HepG2 (cell line): ENCODE data around the gene TGM6. TPM values are rescaled to one million over a fixed set of nuclear protein-coding genes. Genes with fewer than 3 reads are reported as not detected.

ENCODE experiments used
- ATAC-seq: fragments of 200-7000 bp; cut with Tn5 transposase; 3 replicates; pipeline ENCODE4 v1.9.1; 2020; ENCODE audit warnings: mild to moderate bottlenecking, moderate library complexity
- BruUV-seq: library from RNA; stranded (reverse); fragments of 400-500 nt; replicated peaks from 2 replicates; lab custom pipeline; 2021; lab: Mats Ljungman, UMichigan
- CTCF ChIA-PET: fragments of 300-600 bp; formaldehyde crosslinking; extraction: SDS; loops from one replicate; lab custom pipeline; 2021; ENCODE audit warnings: low total read pairs, inconsistent platforms, low intra/inter-chr PET ratio; lab: Yijun Ruan, JAX
- POLR2A ChIA-PET: fragments of 350-600 bp; sonication (Branson Sonifier 250); formaldehyde crosslinking; loops from one replicate; lab custom pipeline; 2020; ENCODE audit warnings: antibody characterized with exemption, inconsistent platforms; lab: Yijun Ruan, JAX
- DNase-seq: peaks from one replicate; pipeline ENCODE4 v3.0.0-alpha.2; 2015; ENCODE audit warnings: low spot score
- FAIRE-seq: peaks from 3 replicates; lab custom pipeline; 2011; peaks lifted over from hg19 to GRCh38; lab: Jason Lieb, UNC
- H2AFZ ChIP-seq: one replicate; pipeline ENCODE4 v1.6.1; 2011; ENCODE audit warnings: low read length, inconsistent platforms
- H3K27ac ChIP-seq: fragments of 300-600 bp; 3 replicates; pipeline ENCODE4 v1.8.0; 2011; ENCODE audit warnings: mixed run types, mild to moderate bottlenecking, mixed read lengths, low read length, inconsistent platforms; ENCODE audit not compliant: insufficient read depth; ENCODE audit errors: extremely low read length
- H3K27me3 ChIP-seq, 2 experiments: fragments of 200-600 bp in 1 of 2; 2 replicates in 1 of 2; 3 replicates in 1 of 2; pipeline versions ENCODE4 v1.6.0 to v1.8.0; 2011; ENCODE audit warnings: low read length in 2 of 2, mild to moderate bottlenecking in 2 of 2, moderate library complexity in 2 of 2, inconsistent platforms in 1 of 2; ENCODE audit not compliant: insufficient read depth in 2 of 2, control insufficient read depth in 1 of 2
- H3K36me3 ChIP-seq, 2 experiments: fragments of 200-600 bp in 1 of 2; replicated peaks in 1 of 2; 2 replicates in 1 of 2; 3 replicates in 1 of 2; pipeline versions ENCODE4 v1.5.1 to v1.8.0; 2011; ENCODE audit warnings: low read length in 2 of 2, inconsistent platforms in 1 of 2; ENCODE audit not compliant: insufficient read depth in 2 of 2, control insufficient read depth in 1 of 2
- H3K4me1 ChIP-seq: 2 replicates; pipeline ENCODE4 v1.5.1; 2012; ENCODE audit warnings: low read length, inconsistent platforms; ENCODE audit not compliant: insufficient read depth
- H3K4me2 ChIP-seq: 2 replicates; pipeline ENCODE4 v1.6.0; 2011; ENCODE audit warnings: low read depth, low read length, inconsistent platforms
- H3K4me3 ChIP-seq, 3 experiments: fragments of 200-600 bp in 1 of 3; sonication (generic), shearing (Covaris generic) in 1 of 3; replicated peaks in 1 of 3; 2 replicates each; pipeline ENCODE4 v1.5.1; 2011 to 2016; ENCODE audit warnings: low read length in 3 of 3, inconsistent platforms in 2 of 3, low read depth in 2 of 3, mild to moderate bottlenecking in 2 of 3, control low read depth in 1 of 3, mixed read lengths in 1 of 3; ENCODE audit not compliant: insufficient read depth in 1 of 3
- H3K79me2 ChIP-seq: one replicate; pipeline ENCODE4 v1.6.1; 2011; ENCODE audit warnings: low read length, inconsistent platforms; ENCODE audit not compliant: insufficient read depth
- H3K9ac ChIP-seq: 2 replicates; pipeline ENCODE4 v1.6.0; 2011; ENCODE audit warnings: mild to moderate bottlenecking, low read depth, low read length, inconsistent platforms; ENCODE audit not compliant: insufficient read depth
- H3K9me3 ChIP-seq: 2 replicates; pipeline ENCODE4 v1.5.1; 2012; ENCODE audit warnings: mild to moderate bottlenecking, low read length
- H4K20me1 ChIP-seq: 2 replicates; pipeline ENCODE4 v1.6.0; 2011; ENCODE audit warnings: inconsistent platforms, mild to moderate bottlenecking, low read length, moderate library complexity; ENCODE audit not compliant: insufficient read depth
- ATF4 ChIP-seq, 2 experiments: fragments of 450-650 bp in 1 of 2; sonication (generic) in 1 of 2; formaldehyde crosslinking; IDR thresholded peaks; 2 replicates each; pipeline versions ENCODE4 v1.5.0 to v1.8.0; 2020 to 2022; ENCODE audit warnings: mild to moderate bottlenecking in 1 of 2, missing genetic modification reagents in 1 of 2
- ATF7 ChIP-seq, 2 experiments: fragments of 450-650 bp in 1 of 2; sonication (generic) in 1 of 2; formaldehyde crosslinking in 1 of 2; IDR thresholded peaks; 2 replicates each; pipeline versions ENCODE4 v1.4.0 to v1.6.1; 2016 to 2020; ENCODE audit warnings: antibody characterized with exemption in 1 of 2, mild to moderate bottlenecking in 1 of 2, missing genetic modification reagents in 1 of 2
- CTCF ChIP-seq: sonication (generic); formaldehyde crosslinking; IDR thresholded peaks from 2 replicates; pipeline ENCODE4 v1.5.0; 2020; ENCODE audit warnings: mild to moderate bottlenecking, missing genetic modification reagents, moderate library complexity
- MLLT10 ChIP-seq: sonication (generic); formaldehyde crosslinking; IDR thresholded peaks from 2 replicates; pipeline ENCODE4 v1.4.0; 2020; ENCODE audit warnings: missing genetic modification reagents
- PRDM15 ChIP-seq: sonication (generic); formaldehyde crosslinking; IDR thresholded peaks from 2 replicates; pipeline ENCODE4 v1.4.0; 2020; ENCODE audit warnings: missing genetic modification reagents
- SMC3 ChIP-seq: IDR thresholded peaks from 2 replicates; pipeline ENCODE4 v1.6.1; 2011; ENCODE audit warnings: low read length, improper control_type of control experiment
- STAG1 ChIP-seq: sonication (generic); formaldehyde crosslinking; IDR thresholded peaks from 2 replicates; pipeline ENCODE4 v1.4.0; 2020; ENCODE audit warnings: missing genetic modification reagents
- ZNF329 ChIP-seq: sonication (generic); formaldehyde crosslinking; IDR thresholded peaks from 2 replicates; pipeline ENCODE4 v1.9.0; 2021; ENCODE audit warnings: low read depth, mild to moderate bottlenecking, missing genetic modification reagents
- ZNF768 ChIP-seq: sonication (generic); formaldehyde crosslinking; IDR thresholded peaks from 2 replicates; pipeline ENCODE4 v1.4.0; 2020; ENCODE audit warnings: missing genetic modification reagents
- WGBS: methylation state at CpG from one replicate; pipeline ENCODE4 v1.1.6; 2017; ENCODE audit warnings: low lambda C conversion rate; 5-methylcytosine and 5-hydroxymethylcytosine counted together
- in situ Hi-C: cut with HindIII; loops from 2 replicates; pipeline ENCODE4 v1.10.0; 2017; ENCODE audit warnings: low pct_unique_long_range_greater_than_20kb; ENCODE audit not compliant: extremely low pct_ligation_motif_present
- intact Hi-C: fragments of 100-400 bp; cut with micrococcal nuclease; formaldehyde crosslinking; loops from one replicate; pipeline ENCODE4 v1.10.0; 2022; ENCODE audit not compliant: unreplicated experiment
- polyA plus RNA-seq, 8 experiments: library from polyadenylated mRNA; depleted of rRNA in 3 of 8; stranded (reverse) in 7 of 8; unstranded in 1 of 8; fragments of >200 nt; fragmentation: Illumina TruSeq in 4 of 8; extraction: Trizol in 4 of 8; gene quantifications; 2 replicates each; pipeline versions ENCODE4 v1.2.1 to v1.2.3, GENCODE V29; 2011 to 2016; ENCODE audit warnings: low read depth in 4 of 8, missing spikeins in 1 of 8, mixed read lengths in 1 of 8; ENCODE audit not compliant: insufficient read depth in 1 of 8
- total RNA-seq, 5 experiments: library from RNA; depleted of rRNA; stranded (reverse); fragments of >200 nt; fragmentation: Illumina TruSeq; extraction: Trizol; gene quantifications; 2 replicates each; pipeline ENCODE4 v1.2.3, GENCODE V29; 2016; ENCODE audit warnings: low read depth in 1 of 5

TGM6 gene
- total and polyA plus RNA-seq, 2 of the 13 experiments (the other 11 are each of a cell fraction or from before 2014, with no cell fraction given): not detected

GRCh38 chr20:2401527-2401926 is 20.8 kb downstream of the TGM6 start:
- no TSS peak for BruUV-seq
- ChIA-PET CTCF (no interaction called here), POLR2A (no interaction called here)
- Histone ChIP-seq H3K4me1 (no peaks in the 10 kb centered on the region), H3K9me3 (peaks cover 12% of the 10 kb centered on the region), H3K79me2 (no peaks in the 10 kb centered on the region), H3K27ac (no peak overlapping the region), H3K4me3 (no peak overlapping the region), H3K9ac (no peak overlapping the region), H2AFZ (no peak overlapping the region), H4K20me1 (no peaks in the 10 kb centered on the region), H3K27me3 (peaks cover 6 to 12% of the 10 kb centered on the region in 2 experiments; a peak in 3 of 5 replicates), H3K36me3 (no peaks in the 10 kb centered on the region), H3K4me2 (no peak overlapping the region)
- FAIRE-seq (peak; percentile 62), DNase-seq (no peak), ATAC-seq (no peak)
- intact Hi-C loops: loop anchor here (5.0 kb wide), 1 partner anchor 194 kb away; no protein-coding TSS in a partner anchor
- in situ Hi-C loops: no loop called here
- TF ChIP-seq MLLT10 (CRISPR knock-in tag) (no peak), ZNF768 (CRISPR knock-in tag) (peak; percentile 81; the same call in 1 of the 2 replicates)
- 45% methylated on average over 2 of the region's 2 CpGs for WGBS

GRCh38 chr20:2402271-2402980 is 21.7 kb downstream of the TGM6 start:
- no peak overlapping the region for H3K9ac ChIP-seq
- no peaks in the 10 kb centered on the region for H4K20me1 ChIP-seq
- no peak overlapping the region for H3K4me2 ChIP-seq
- no peak overlapping the region for H2AFZ ChIP-seq
- no peaks in the 10 kb centered on the region for H3K4me1 ChIP-seq
- 20% methylated on average over 7 of the region's 7 CpGs for WGBS
- intact Hi-C loops: loop anchor here (5.0 kb wide), 1 partner anchor 195 kb away; no protein-coding TSS in a partner anchor
- POLR2A ChIA-PET: no interaction called here
- ATAC-seq: peak; percentile 45
- no peak overlapping the region for H3K4me3 ChIP-seq
- in situ Hi-C loops: no loop called here
- BruUV-seq: no TSS peak
- H3K79me2 ChIP-seq: no peaks in the 10 kb centered on the region
- no peak overlapping the region for H3K27ac ChIP-seq
- DNase-seq: peak; percentile 34
- H3K9me3 ChIP-seq: peaks cover 12% of the 10 kb centered on the region
- H3K27me3 ChIP-seq: peaks cover 3% of the 10 kb centered on the region in 2 experiments; a peak in 1 of 5 replicates
- no peaks in the 10 kb centered on the region for H3K36me3 ChIP-seq
- FAIRE-seq: peak; percentile 81
- CTCF ChIA-PET: interaction anchor here (0.8 kb wide), 1 partner anchor 195 kb away, joined by 3 read pairs; no protein-coding TSS in a partner anchor
- TF ChIP-seq SMC3 (peak; percentile 43), STAG1 (peak; percentile 32; the same call in 1 of the 2 replicates), ZNF329 (CRISPR knock-in tag) (no peak), PRDM15 (CRISPR knock-in tag) (no peak), ATF4 (CRISPR knock-in tag; IDR thresholded peaks at IDR 0.05) (0 out of 4 replicates have a peak, but pooled peaks of 1 of the 2 experiments have one; percentile 16), ATF7 (IDR thresholded peaks at IDR 0.05) (0 out of 2 replicates have a peak, but pooled peaks have one; percentile 1), ATF7 (CRISPR knock-in tag; IDR thresholded peaks at IDR 0.05) (no peak), CTCF (CRISPR knock-in tag) (peak; percentile 34)
